ENCODE results near the gene SYT1. TPM values are rescaled to one million over a fixed set of nuclear protein-coding genes. Genes with fewer than 3 reads are reported as not detected.

The SYT1 gene
- total RNA-seq, 1 experiment from 2014 or later = 44.9 TPM

GRCh38 chr12:79250960-79251755, 386.6 kb downstream of the SYT1 start:
- Histone ChIP-seq H4K20me1 (ENCODE audit: insufficient read depth) (no peaks in the 10 kb centered on the region), H3K27ac (ENCODE audit: low read depth, low read length) (no peak overlapping the region), H3K4me2 (ENCODE audit: low read length) (no peak overlapping the region), H3K9me3 (ENCODE audit: control insufficient read depth in 1 of 2, insufficient read depth in 1 of 2, low read depth in 1 of 2, low read length in 2 of 2) (no peaks in the 10 kb centered on the region), H3K79me2 (ENCODE audit: insufficient read depth, low read length) (no peaks in the 10 kb centered on the region), H3K27me3 (ENCODE audit: insufficient read depth, low read length) (no peaks in the 10 kb centered on the region), H3K36me3 (ENCODE audit: control insufficient read depth in 1 of 2, insufficient read depth in 2 of 2, low read length in 2 of 2) (no peaks in the 10 kb centered on the region), H3K9me2 (ENCODE audit: insufficient read depth) (0 out of 2 replicates have a peak, but pooled peaks cover 3% of the 10 kb centered on the region), H2AFZ (ENCODE audit: low read depth, low read length, poor library complexity, severe bottlenecking) (no peak overlapping the region), H3K4me1 (ENCODE audit: control insufficient read depth in 1 of 2, insufficient read depth in 2 of 2, low read length in 2 of 2) (no peaks in the 10 kb centered on the region), H3K9ac (ENCODE audit: low read length) (no peak overlapping the region), H3K4me3 (replicated peaks in 1 of 2; ENCODE audit: low read depth in 1 of 2, low read length in 2 of 2) (no peak overlapping the region)
- TF ChIP-seq CEBPB (IDR thresholded peaks at IDR 0.05; ENCODE audit: low read depth) (no peak), YY1 (IDR thresholded peaks at IDR 0.05; ENCODE audit: extremely low read depth, insufficient replicate concordance, low read depth, low read length) (no peak), ZBTB33 (IDR thresholded peaks at IDR 0.05; ENCODE audit: extremely low read depth, insufficient replicate concordance, low read length) (no peak), SRF (IDR thresholded peaks at IDR 0.05; ENCODE audit: low read depth) (no peak), RAD21 (IDR thresholded peaks at IDR 0.05; ENCODE audit: low read depth) (no peak), POLR2AphosphoS5 (IDR thresholded peaks at IDR 0.05; ENCODE audit: low read depth, low read length) (no peak), ELF1 (IDR thresholded peaks at IDR 0.05; ENCODE audit: borderline replicate concordance, low read depth) (no peak), EGR1 (IDR thresholded peaks at IDR 0.05; ENCODE audit: low read depth) (no peak), ZNF274 (IDR thresholded peaks at IDR 0.05; ENCODE audit: low read depth, low read length) (no peak), EZH2 (IDR thresholded peaks at IDR 0.05) (no peak), SIN3A (IDR thresholded peaks at IDR 0.05; ENCODE audit: low read depth) (no peak), FOSL1 (IDR thresholded peaks at IDR 0.05; ENCODE audit: low read depth) (no peak), POLR2A (IDR thresholded peaks at IDR 0.05; ENCODE audit: borderline replicate concordance, extremely low read depth, insufficient read depth, insufficient read length) (no peak), CTCF (IDR thresholded peaks at IDR 0.05 in 2 of 3, conservative IDR thresholded peaks at IDR 0.05 in 1 of 3; ENCODE audit: borderline replicate concordance in 1 of 3, insufficient read depth in 1 of 3, low read depth in 2 of 3, low read length in 2 of 3) (no peak), ATF3 (IDR thresholded peaks at IDR 0.05) (no peak), TCF7L2 (IDR thresholded peaks at IDR 0.05; ENCODE audit: borderline replicate concordance, extremely low read depth, insufficient read depth, insufficient read length) (no peak), MAX (IDR thresholded peaks at IDR 0.05) (no peak), REST (IDR thresholded peaks at IDR 0.05; ENCODE audit: low read depth) (no peak), SP1 (IDR thresholded peaks at IDR 0.05; ENCODE audit: low read depth) (no peak)
- DNase-seq (ENCODE audit: low read depth, low spot score) (no peak), ATAC-seq (no peak)
- ChIA-PET POLR2A (no interaction called here), CTCF (no interaction called here), RAD21 (ENCODE audit: low non-redundant PET in 1 of 2, low total read pairs in 2 of 2, uncharacterized antibody in 2 of 2, unreplicated experiment in 2 of 2) (no interaction called here)
- no TSS peak for BruUV-seq (replicated peaks)
- intact Hi-C loops (cut with micrococcal nuclease) = no loop called here

Measured in HCT116 (cell line).